ENCODE data around the gene HTR3A.
"Not testable (repeated sequence)": the region's sequence is repeated elsewhere in the genome, so short reads cannot be mapped to it uniquely, and the experiment has no call there.

The HTR3A gene

GRCh38 chr11:113937918-113938317 is 37.0 kb upstream of the HTR3A start:
- H3K4me3 ChIP-seq = no peak overlapping the region
- no peak for DNase-seq (ENCODE audit: low spot score)
- TF ChIP-seq, protein P1, sequence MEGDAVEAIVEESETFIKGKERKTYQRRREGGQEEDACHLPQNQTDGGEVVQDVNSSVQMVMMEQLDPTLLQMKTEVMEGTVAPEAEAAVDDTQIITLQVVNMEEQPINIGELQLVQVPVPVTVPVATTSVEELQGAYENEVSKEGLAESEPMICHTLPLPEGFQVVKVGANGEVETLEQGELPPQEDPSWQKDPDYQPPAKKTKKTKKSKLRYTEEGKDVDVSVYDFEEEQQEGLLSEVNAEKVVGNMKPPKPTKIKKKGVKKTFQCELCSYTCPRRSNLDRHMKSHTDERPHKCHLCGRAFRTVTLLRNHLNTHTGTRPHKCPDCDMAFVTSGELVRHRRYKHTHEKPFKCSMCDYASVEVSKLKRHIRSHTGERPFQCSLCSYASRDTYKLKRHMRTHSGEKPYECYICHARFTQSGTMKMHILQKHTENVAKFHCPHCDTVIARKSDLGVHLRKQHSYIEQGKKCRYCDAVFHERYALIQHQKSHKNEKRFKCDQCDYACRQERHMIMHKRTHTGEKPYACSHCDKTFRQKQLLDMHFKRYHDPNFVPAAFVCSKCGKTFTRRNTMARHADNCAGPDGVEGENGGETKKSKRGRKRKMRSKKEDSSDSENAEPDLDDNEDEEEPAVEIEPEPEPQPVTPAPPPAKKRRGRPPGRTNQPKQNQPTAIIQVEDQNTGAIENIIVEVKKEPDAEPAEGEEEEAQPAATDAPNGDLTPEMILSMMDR (IDR thresholded peaks at IDR 0.05) = no peak
- no peak overlapping the region for H3K27ac ChIP-seq

DNA sequence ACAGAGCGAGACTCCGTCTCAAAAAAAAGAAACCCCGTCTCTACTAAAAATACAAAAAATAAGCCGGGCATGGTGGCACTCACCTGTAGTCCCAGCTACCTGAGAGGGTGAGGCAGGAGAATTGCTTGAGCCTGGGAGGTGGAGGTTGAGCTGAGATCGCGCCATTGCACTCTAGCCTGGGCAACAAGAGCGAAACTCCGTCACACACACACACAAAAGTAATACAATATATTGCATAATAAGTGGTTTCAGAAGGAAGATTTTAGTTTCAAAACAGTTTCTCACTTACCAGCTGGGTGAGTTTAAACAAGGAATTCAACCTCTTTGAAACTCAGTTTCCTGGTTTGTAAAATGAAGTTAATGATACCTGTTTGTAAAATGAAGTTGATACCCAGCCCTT is 32.7 kb upstream of the HTR3A start:
- TF ChIP-seq, protein P1 (IDR thresholded peaks at IDR 0.05) = no peak

DNA sequence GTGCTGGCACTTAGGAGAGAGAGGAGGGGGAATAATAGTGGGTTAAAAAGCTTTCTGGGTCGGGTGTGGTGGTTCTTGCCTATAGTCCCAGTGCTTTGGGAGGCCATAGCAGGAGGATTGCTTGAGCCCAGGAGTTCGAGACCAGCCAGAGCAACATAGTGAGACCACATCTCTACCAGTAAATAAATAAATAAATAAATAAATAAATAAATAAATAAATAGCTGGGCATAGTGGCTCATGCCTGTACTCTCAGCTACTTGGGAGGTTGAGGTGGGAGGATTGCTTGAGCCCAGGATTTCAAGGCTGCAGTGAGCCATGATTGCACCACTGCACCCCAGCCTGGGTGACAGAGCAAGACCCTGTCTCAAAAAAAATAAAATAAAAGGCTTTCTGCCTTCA is 28.7 kb upstream of the HTR3A start:
- H3K27ac ChIP-seq; H3K4me3 ChIP-seq; DNase-seq (ENCODE audit: low spot score): not testable (repeated sequence)

More for the DNA sequence above, 32.7 kb upstream of the HTR3A start:
- DNase-seq (ENCODE audit: low spot score) = no peak
- no peak overlapping the region for H3K4me3 ChIP-seq
- H3K27ac ChIP-seq = no peak overlapping the region

- DNase-seq (ENCODE audit: low spot score) = no peak
- TF ChIP-seq, protein P1 (IDR thresholded peaks at IDR 0.05) = no peak
- Histone ChIP-seq H3K27ac (no peak overlapping the region), H3K4me3 (no peak overlapping the region)
These were observed 26.9 kb upstream of the HTR3A start for GRCh38 chr11:113947994-113948393.

DNA sequence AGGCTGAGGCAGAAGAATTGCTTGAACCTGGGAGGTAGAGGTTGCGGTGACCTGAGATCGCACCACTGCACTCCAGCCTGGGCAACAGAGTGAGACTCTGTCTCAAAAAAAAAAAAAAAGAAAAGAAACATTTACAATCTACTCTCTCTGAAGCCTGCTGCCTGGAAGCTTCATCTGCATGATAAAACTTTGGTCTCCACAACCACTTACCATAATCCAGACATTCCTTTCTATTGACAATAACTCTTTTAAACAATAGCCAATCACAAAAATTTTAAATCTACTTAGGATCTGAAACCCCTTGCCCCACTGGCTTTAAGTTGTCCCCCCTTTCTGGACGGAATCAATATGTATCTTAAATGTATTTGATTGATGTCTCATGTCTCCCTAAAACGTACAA is 25.0 kb upstream of the HTR3A start:
- H3K4me3 ChIP-seq = no peak overlapping the region
- no peak overlapping the region for H3K27ac ChIP-seq
- TF ChIP-seq, protein P1 (IDR thresholded peaks at IDR 0.05) = no peak
- DNase-seq (ENCODE audit: low spot score) = no peak

- TF ChIP-seq, protein P1 (IDR thresholded peaks at IDR 0.05) = no peak
- DNase-seq (ENCODE audit: low spot score) = no peak
- H3K27ac ChIP-seq = no peak overlapping the region
- H3K4me3 ChIP-seq = no peak overlapping the region
These were observed 23.4 kb upstream of the HTR3A start for GRCh38 chr11:113951537-113951936.

- H3K27ac ChIP-seq = no peak overlapping the region
- TF ChIP-seq, protein P1 (IDR thresholded peaks at IDR 0.05) = no peak
- DNase-seq (ENCODE audit: low spot score) = no peak
- no peak overlapping the region for H3K4me3 ChIP-seq
These were observed 22.8 kb upstream of the HTR3A start for GRCh38 chr11:113952070-113952469.

GRCh38 chr11:113952588-113952987 is 22.3 kb upstream of the HTR3A start:
- DNase-seq (ENCODE audit: low spot score) = no peak
- Histone ChIP-seq H3K27ac (no peak overlapping the region), H3K4me3 (no peak overlapping the region)
- TF ChIP-seq, protein P1 (IDR thresholded peaks at IDR 0.05) = no peak
